OCI-LY3 (cell line): ENCODE results near the gene SMAP2.

ENCODE experiments used
- H2AFZ ChIP-seq: fragments of 200-600, 300-600 bp; shearing (Covaris generic); 2 replicates; pipeline ENCODE4 v1.6.0; 2014; ENCODE audit warnings: antibody characterized with exemption, low read depth, low read length
- H3K27ac ChIP-seq: fragments of 200-600, 300-600 bp; sonication (generic); 2 replicates; pipeline ENCODE4 v1.5.1; 2014; ENCODE audit warnings: mild to moderate bottlenecking, low read length, moderate library complexity, mixed read lengths
- H3K27me3 ChIP-seq: fragments of 200-600, 300-600 bp; sonication (generic); 2 replicates; pipeline ENCODE4 v1.6.1; 2014; ENCODE audit warnings: low read depth, low read length, mixed read lengths
- H3K36me3 ChIP-seq: fragments of 200-600, 300-600 bp; sonication (generic); replicated peaks from 2 replicates; pipeline ENCODE3; 2014; ENCODE audit warnings: low read depth, low read length, mixed read lengths
- H3K4me1 ChIP-seq: fragments of 300-600, 200-600 bp; sonication (generic); 2 replicates; pipeline ENCODE4 v1.6.1; 2014; ENCODE audit warnings: low read length, mixed read lengths
- H3K4me2 ChIP-seq: fragments of 200-600, 300-600 bp; sonication (generic); 2 replicates; pipeline ENCODE4 v1.6.1; 2014; ENCODE audit warnings: low read length, mixed read lengths
- H3K4me3 ChIP-seq: fragments of 300-600, 200-600 bp; sonication (generic); 2 replicates; pipeline ENCODE4 v1.5.1; 2014; ENCODE audit warnings: antibody characterized with exemption, mild to moderate bottlenecking, low read length, moderate library complexity
- H3K79me2 ChIP-seq: fragments of 300-600, 200-600 bp; shearing (Covaris generic); 2 replicates; pipeline ENCODE4 v1.6.1; 2014; ENCODE audit warnings: mild to moderate bottlenecking, low read length, mixed read lengths
- H3K9ac ChIP-seq: fragments of 300-600, 200-600 bp; shearing (Covaris generic); 2 replicates; pipeline ENCODE4 v1.6.0; 2014; ENCODE audit warnings: mild to moderate bottlenecking, low read length, moderate library complexity
- H3K9me3 ChIP-seq: fragments of 200-600, 300-600 bp; shearing (Covaris generic); 2 replicates; pipeline ENCODE4 v1.6.1; 2014; ENCODE audit warnings: low read length, mixed read lengths; ENCODE audit not compliant: insufficient read depth
- H4K20me1 ChIP-seq: fragments of 200-600, 300-600 bp; sonication (generic); 2 replicates; pipeline ENCODE4 v1.6.1; 2016; ENCODE audit warnings: low read length, mixed read lengths; ENCODE audit not compliant: insufficient read depth
- EZH2phosphoT487 ChIP-seq: fragments of 200-600 bp; shearing (Covaris generic); IDR thresholded peaks from 2 replicates; pipeline ENCODE4 v1.6.1; 2018; ENCODE audit warnings: antibody characterized with exemption, mixed run types, low read depth
- TF ChIP-seq, protein P1 (sequence below): fragments of 200-600, 300-600 bp; sonication (generic); IDR thresholded peaks from 2 replicates; pipeline ENCODE4 v1.5.1; 2014; ENCODE audit warnings: antibody characterized with exemption, low read length, low read depth

The SMAP2 gene

DNA sequence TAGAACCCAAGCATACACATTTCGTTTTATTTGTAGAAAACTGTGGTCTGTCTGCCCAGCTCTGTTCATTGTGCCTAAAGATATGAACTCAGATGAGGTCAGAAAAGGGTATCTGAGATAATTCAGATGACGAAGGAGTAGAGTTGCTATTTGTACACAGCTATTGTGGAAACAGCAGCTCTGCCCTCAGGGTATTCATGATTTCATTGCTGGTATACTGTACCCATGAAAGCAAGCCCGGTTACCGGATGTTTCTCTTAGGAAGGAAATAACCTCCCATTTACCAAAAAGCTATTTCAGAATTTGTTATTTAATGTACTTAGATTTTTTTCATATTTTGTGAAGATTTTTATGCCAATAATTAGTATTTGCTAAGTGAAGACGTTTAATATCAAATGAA is 37.8 kb downstream of the SMAP2 start:
- Histone ChIP-seq H3K9me3 (no peaks in the 10 kb centered on the region), H3K4me3 (no peak overlapping the region), H3K4me1 (no peaks in the 10 kb centered on the region), H3K4me2 (no peak overlapping the region), H3K9ac (no peak overlapping the region), H3K27me3 (no peaks in the 10 kb centered on the region), H3K27ac (no peak overlapping the region), H3K36me3 (peaks cover 61% of the 10 kb centered on the region), H4K20me1 (no peaks in the 10 kb centered on the region), H3K79me2 (peaks cover 5% of the 10 kb centered on the region; the same call in 1 of the 2 replicates), H2AFZ (no peak overlapping the region)
- TF ChIP-seq, protein P1, sequence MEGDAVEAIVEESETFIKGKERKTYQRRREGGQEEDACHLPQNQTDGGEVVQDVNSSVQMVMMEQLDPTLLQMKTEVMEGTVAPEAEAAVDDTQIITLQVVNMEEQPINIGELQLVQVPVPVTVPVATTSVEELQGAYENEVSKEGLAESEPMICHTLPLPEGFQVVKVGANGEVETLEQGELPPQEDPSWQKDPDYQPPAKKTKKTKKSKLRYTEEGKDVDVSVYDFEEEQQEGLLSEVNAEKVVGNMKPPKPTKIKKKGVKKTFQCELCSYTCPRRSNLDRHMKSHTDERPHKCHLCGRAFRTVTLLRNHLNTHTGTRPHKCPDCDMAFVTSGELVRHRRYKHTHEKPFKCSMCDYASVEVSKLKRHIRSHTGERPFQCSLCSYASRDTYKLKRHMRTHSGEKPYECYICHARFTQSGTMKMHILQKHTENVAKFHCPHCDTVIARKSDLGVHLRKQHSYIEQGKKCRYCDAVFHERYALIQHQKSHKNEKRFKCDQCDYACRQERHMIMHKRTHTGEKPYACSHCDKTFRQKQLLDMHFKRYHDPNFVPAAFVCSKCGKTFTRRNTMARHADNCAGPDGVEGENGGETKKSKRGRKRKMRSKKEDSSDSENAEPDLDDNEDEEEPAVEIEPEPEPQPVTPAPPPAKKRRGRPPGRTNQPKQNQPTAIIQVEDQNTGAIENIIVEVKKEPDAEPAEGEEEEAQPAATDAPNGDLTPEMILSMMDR: no peak
- no peak for TF ChIP-seq EZH2phosphoT487

DNA sequence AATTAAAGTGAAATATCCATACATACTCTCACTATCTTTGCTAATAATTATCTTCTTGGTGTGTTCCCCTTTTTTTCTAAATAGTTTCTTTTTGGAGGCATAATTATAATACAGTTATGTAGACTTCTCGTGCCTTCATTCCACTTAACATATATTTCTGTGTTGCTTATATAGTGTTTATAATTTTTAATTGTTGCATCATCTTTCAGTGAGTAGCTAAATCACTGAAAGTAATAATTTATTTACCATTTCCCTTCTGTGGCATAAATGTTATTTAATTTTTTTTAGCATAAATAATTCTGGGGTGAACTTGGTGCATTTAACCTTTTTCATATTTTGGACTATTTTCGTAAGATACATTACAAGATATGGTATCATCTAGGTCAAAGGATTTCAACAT is 38.3 kb downstream of the SMAP2 start:
- no peaks in the 10 kb centered on the region for H3K79me2 ChIP-seq
- no peak overlapping the region for H3K27ac ChIP-seq
- H3K36me3 ChIP-seq: peaks cover 67% of the 10 kb centered on the region
- H2AFZ ChIP-seq: no peak overlapping the region
- H3K27me3 ChIP-seq: no peaks in the 10 kb centered on the region
- no peak overlapping the region for H3K9ac ChIP-seq
- no peaks in the 10 kb centered on the region for H4K20me1 ChIP-seq
- TF ChIP-seq EZH2phosphoT487: no peak
- TF ChIP-seq, protein P1: no peak
- H3K4me2 ChIP-seq: no peak overlapping the region
- no peaks in the 10 kb centered on the region for H3K9me3 ChIP-seq
- H3K4me1 ChIP-seq: no peaks in the 10 kb centered on the region
- H3K4me3 ChIP-seq: no peak overlapping the region

DNA sequence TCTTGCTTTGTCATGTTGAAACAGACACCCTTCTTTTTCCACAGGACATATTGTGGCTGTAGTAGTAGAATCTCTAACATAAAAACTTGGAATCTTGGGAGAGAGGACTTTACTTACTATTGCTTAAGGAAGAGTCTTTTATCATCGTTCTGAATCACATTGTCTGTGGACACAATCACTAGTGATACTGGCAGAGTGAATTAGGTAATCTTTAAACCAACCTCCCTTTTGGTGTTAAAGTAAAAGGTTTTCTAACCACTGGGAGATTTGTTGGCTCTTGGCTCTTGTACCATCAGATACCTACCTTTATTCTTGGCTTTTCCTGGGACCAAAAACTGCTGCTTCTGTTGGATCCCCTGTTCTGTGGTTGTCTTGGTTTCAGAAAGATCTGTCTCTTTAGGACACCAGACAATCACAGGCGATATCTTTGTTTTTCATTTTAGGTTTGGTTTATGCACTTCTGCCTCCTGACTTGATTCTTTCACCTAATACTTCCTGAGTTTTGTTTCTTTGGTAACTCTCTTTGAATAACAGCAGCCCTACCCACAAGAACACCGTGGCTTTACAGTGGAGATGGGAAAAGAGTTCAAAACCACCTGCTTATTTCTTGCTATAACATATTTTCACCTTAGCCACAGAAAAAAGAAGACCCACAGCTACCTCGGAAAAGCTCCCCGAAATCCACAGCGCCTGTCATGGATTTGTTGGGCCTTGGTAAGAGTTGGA is 40.2 kb downstream of the SMAP2 start:
- Histone ChIP-seq H2AFZ (no peak overlapping the region), H3K4me1 (no peaks in the 10 kb centered on the region), H4K20me1 (no peaks in the 10 kb centered on the region), H3K79me2 (no peaks in the 10 kb centered on the region), H3K27me3 (no peaks in the 10 kb centered on the region), H3K9me3 (no peaks in the 10 kb centered on the region), H3K36me3 (peaks cover 77% of the 10 kb centered on the region), H3K9ac (no peak overlapping the region), H3K4me2 (no peak overlapping the region), H3K4me3 (no peak overlapping the region), H3K27ac (no peak overlapping the region)
- TF ChIP-seq, protein P1: no peak
- TF ChIP-seq EZH2phosphoT487: no peak

DNA sequence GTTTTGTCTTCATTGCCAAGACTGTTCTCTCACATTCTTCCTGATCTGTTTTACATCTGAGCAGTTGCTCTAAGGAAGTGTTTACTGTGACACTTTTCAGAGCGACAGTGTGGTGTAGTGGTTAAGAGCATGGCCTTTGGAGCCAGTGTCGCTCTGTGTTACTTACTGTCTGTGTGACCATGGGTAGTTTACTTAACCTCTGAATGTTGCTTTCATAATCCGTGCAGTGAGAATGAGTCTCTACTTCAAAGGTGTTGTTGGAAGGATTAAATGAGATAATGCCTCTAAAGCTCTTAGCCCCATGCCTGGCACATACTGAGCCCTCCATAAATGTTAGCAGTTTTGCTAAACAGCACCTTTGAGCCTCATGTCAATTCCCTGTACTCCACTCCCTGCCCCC is 40.8 kb downstream of the SMAP2 start:
- H3K27me3 ChIP-seq: no peaks in the 10 kb centered on the region
- H3K4me1 ChIP-seq: no peaks in the 10 kb centered on the region
- H2AFZ ChIP-seq: no peak overlapping the region
- H3K9me3 ChIP-seq: no peaks in the 10 kb centered on the region
- no peak overlapping the region for H3K27ac ChIP-seq
- no peak overlapping the region for H3K9ac ChIP-seq
- H3K79me2 ChIP-seq: no peaks in the 10 kb centered on the region
- peaks cover 74% of the 10 kb centered on the region for H3K36me3 ChIP-seq
- H3K4me2 ChIP-seq: no peak overlapping the region
- no peak for TF ChIP-seq EZH2phosphoT487
- H3K4me3 ChIP-seq: no peak overlapping the region
- no peaks in the 10 kb centered on the region for H4K20me1 ChIP-seq
